GM06990 (cell line): ENCODE measurements around the gene OR14I1.

Experiments
- DNase-seq: peaks from one replicate; pipeline ENCODE4 v3.0.0-alpha.2; 2011; ENCODE audit not compliant: insufficient read length; ENCODE audit errors: extremely low read depth
- H3K27me3 ChIP-seq: replicated peaks from 2 replicates; pipeline ENCODE4 v1.6.0; 2011; ENCODE audit warnings: low read length; ENCODE audit not compliant: control insufficient read depth, insufficient read depth
- H3K36me3 ChIP-seq: 2 replicates; pipeline ENCODE4 v1.5.1; 2011; ENCODE audit warnings: low read length; ENCODE audit not compliant: control insufficient read depth, insufficient read depth
- H3K4me3 ChIP-seq: replicated peaks from 2 replicates; pipeline ENCODE4 v1.5.1; 2011; ENCODE audit warnings: low read depth, mild to moderate bottlenecking, control low read depth, low read length
- TF ChIP-seq, protein P1 (sequence below): IDR thresholded peaks from 2 replicates; pipeline ENCODE4 v1.5.1; 2011; ENCODE audit warnings: low read length, control low read depth, mild to moderate bottlenecking, inconsistent platforms; ENCODE audit not compliant: insufficient read depth, poor library complexity, severe bottlenecking

OR14I1 gene

DNA sequence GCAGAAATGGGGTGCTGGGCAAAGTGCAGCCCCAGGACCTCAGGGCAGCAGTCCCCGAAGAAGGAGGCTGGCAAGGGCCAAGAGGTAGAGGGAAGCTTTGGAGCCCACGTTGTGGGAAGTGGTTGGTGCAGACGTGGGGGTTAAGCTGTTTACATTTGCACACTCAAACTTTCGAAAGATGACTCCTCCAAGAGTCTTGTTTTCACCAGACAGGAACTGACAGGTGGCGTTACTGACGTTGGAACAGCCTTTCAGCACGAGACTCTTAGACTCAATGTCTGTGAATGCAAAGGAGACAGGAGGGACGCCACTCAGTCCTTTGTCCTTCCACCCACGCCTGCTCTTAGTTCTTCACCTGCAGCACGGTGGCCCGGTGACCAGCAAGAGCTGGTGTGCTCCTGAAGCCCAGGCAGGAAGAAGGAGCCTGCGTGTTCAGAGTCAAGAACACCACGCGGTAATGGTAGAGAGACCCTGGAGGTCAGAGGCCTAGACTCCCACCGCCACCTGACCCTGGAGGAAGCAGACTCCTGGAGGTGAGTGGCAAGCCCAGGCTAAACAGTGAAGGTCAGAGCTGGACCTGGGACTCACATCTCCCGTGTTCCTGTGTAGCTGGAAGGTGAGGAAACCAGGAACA is 37.1 kb upstream of the OR14I1 start:
- Histone ChIP-seq H3K4me3 (no peak overlapping the region), H3K36me3 (no peaks in the 10 kb centered on the region), H3K27me3 (no peaks in the 10 kb centered on the region; the same call in 1 of the 2 replicates)
- TF ChIP-seq, protein P1, sequence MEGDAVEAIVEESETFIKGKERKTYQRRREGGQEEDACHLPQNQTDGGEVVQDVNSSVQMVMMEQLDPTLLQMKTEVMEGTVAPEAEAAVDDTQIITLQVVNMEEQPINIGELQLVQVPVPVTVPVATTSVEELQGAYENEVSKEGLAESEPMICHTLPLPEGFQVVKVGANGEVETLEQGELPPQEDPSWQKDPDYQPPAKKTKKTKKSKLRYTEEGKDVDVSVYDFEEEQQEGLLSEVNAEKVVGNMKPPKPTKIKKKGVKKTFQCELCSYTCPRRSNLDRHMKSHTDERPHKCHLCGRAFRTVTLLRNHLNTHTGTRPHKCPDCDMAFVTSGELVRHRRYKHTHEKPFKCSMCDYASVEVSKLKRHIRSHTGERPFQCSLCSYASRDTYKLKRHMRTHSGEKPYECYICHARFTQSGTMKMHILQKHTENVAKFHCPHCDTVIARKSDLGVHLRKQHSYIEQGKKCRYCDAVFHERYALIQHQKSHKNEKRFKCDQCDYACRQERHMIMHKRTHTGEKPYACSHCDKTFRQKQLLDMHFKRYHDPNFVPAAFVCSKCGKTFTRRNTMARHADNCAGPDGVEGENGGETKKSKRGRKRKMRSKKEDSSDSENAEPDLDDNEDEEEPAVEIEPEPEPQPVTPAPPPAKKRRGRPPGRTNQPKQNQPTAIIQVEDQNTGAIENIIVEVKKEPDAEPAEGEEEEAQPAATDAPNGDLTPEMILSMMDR, result no peak
- DNase-seq, result no peak

DNA sequence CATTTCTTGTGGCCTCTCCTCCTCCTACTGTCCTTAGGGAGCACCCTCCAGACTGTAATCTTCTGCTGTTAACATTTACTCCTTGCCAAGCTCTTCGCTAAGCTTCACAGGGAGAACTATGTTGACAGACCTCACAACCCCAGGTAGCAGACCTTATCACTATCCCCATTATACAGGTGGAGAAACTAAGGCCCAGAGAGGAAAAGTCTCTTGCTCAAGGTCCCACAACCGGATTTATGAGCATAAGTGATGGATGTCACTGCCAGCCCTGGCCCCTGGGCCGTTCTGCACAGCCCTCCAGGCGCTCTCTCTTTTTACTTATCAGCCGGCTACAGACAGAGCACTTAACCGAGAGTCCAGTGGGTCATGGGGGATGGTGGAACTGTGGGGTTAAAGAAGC is 34.9 kb upstream of the OR14I1 start:
- H3K36me3 ChIP-seq, result no peaks in the 10 kb centered on the region
- TF ChIP-seq, protein P1, result no peak
- H3K27me3 ChIP-seq, result no peaks in the 10 kb centered on the region; the same call in 1 of the 2 replicates

DNA sequence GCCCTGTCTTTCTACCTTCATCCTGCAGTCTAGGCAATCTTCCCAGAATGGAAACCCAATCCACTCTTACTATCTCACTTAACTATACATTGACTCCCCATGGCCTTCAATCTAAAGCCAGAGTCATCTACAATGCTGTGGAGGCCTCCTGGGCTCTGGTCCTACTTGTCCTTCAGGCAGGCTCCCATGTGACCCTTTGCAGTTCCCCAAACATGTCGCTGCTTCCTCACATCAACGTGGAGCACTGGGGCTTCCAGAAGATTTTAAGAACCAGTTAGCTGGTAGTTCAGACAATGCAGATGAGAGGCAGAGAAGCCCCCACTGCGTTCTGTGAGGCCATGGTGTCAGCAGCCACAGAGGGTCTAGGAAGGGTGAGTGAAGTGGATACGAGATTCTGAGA is 34.4 kb upstream of the OR14I1 start:
- H3K36me3 ChIP-seq, result no peaks in the 10 kb centered on the region
- H3K4me3 ChIP-seq, result no peak overlapping the region
- DNase-seq, result no peak
- H3K27me3 ChIP-seq, result no peaks in the 10 kb centered on the region; the same call in 1 of the 2 replicates
- TF ChIP-seq, protein P1, result no peak

More for the DNA sequence above, 34.9 kb upstream of the OR14I1 start:
- no peak overlapping the region for H3K4me3 ChIP-seq
- no peak for DNase-seq

DNA sequence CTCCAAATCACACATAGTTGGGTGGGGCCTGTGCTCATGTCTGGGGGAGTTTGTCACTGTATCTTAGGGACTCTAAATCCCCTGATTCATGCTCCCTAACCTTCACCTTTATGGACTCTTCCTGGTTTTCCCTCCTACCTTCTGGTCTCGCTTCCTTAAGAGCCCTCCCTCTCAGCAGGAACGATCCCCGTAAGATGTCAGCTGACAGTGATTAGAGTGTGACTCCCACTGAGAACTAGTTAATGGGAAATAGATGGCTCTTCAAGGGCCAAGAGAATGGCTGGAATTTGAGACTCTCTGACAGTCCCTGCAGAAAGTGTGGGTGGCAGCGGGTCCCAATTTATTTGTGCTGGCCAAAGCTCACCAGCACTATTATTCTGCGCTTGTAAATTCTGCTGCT is 31.0 kb upstream of the OR14I1 start:
- no peak for DNase-seq
- Histone ChIP-seq H3K4me3 (no peak overlapping the region), H3K36me3 (no peaks in the 10 kb centered on the region), H3K27me3 (no peaks in the 10 kb centered on the region)
- TF ChIP-seq, protein P1, result no peak

DNA sequence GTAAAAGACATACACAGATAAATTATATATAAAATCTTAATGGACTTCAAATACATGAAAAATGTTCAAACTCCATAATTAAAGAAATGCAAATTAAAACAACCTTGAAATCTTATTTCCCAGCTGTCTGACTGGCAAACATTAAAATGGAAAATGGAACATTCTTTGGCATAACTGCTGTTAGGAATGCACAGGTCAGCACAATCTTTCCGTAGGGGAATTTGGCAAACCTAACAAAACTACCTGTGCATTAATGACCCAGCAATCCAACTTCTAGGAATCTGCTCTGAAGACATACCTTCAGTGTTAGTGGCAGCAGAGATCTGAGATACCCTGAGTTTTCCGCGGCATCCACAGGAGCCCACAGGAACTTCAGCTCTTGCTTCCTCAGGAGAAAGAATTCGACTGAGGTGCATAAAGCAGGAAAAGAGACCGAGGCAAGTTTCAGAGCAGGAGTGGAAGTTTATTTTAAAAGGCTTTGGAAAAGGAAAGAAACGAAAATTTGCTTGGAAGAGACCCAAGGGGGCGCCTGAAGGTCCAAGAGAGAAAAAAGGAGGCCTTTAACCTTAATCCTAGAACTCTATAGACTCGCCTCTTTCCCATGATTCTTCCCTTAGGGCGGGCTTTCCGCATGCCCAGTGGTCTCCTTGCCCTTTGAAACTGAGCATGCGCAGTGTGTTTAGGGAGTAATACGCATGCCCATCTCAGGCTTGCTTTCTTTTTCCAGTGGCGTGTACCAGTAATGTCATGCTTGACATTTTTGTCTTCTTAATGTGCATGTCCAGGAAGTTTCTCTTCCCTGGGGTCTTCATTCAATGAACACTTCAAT is 28.2 kb upstream of the OR14I1 start:
- Histone ChIP-seq H3K4me3 (no peak overlapping the region), H3K27me3 (no peaks in the 10 kb centered on the region), H3K36me3 (no peaks in the 10 kb centered on the region)
- TF ChIP-seq, protein P1, result no peak
- DNase-seq, result no peak
